Hepatocyte (in vitro differentiated cells): ENCODE results near the gene HEBP1.

Source experiments
- CTCF ChIP-seq: fragments of 200-600 bp; sonication (generic); IDR thresholded peaks from 2 replicates; pipeline ENCODE4 v1.5.1; 2016; ENCODE audit warnings: antibody characterized with exemption, mild to moderate bottlenecking; ENCODE audit not compliant: poor library complexity
- EZH2phosphoT487 ChIP-seq: fragments of 200-600 bp; sonication (generic); IDR thresholded peaks from one replicate; pipeline ENCODE4 v1.6.1; 2018; ENCODE audit warnings: antibody characterized with exemption, mild to moderate bottlenecking, low read depth, moderate library complexity; ENCODE audit not compliant: unreplicated experiment, severe bottlenecking

- no peak for TF ChIP-seq CTCF
- TF ChIP-seq EZH2phosphoT487, result no peak
Observed at GRCh38 chr12:13046964-13047363, 46.9 kb upstream of the HEBP1 start.
